ENCODE results near the gene MEG3. TPM values are rescaled to one million over a fixed set of nuclear protein-coding genes. Genes with fewer than 3 reads are reported as not detected.

The MEG3 gene
- total RNA-seq, 2 experiments from 2014 or later, result not detected

DNA sequence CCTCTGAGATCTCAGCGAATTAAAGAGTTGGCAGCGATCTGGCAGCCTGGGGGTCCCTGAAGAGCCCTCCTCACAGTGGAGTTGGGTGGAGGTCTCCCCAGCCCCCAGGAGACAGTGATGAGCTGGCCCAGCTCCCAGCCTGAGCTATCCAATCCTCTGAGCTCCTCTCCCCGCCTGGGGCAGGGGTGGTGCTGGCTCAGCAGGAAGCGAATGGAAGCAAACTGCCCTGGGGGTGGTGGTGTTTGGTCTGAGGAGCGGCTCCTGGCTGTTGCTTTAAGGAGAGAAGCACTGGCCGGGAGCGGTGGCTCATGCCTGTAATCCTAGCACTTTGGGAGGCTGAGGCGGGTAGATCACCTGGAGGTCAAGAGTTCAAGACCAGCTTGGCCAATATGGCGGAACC, 19.5 kb upstream of the MEG3 start:
- Histone ChIP-seq H2AFZ (ENCODE audit: low read length) (no peak overlapping the region), H3K9me3 (ENCODE audit: low read length) (no peaks in the 10 kb centered on the region), H3K9me2 (ENCODE audit: insufficient read depth, low read length) (no peaks in the 10 kb centered on the region), H3K4me2 (ENCODE audit: low read length) (no peak overlapping the region), H3K4me3 (ENCODE audit: low read depth, low read length, poor library complexity, severe bottlenecking) (no peak overlapping the region), H4K20me1 (ENCODE audit: insufficient read depth, low read length) (no peaks in the 10 kb centered on the region), H3K27ac (ENCODE audit: low read depth, low read length, poor library complexity, severe bottlenecking) (no peak overlapping the region), H3K4me1 (ENCODE audit: insufficient read depth, low read length, poor library complexity, severe bottlenecking) (no peaks in the 10 kb centered on the region), H3K79me2 (ENCODE audit: insufficient read depth, low read depth, low read length) (no peaks in the 10 kb centered on the region), H3K36me3 (ENCODE audit: insufficient read depth, low read length) (no peaks in the 10 kb centered on the region)
- DNase-seq (ENCODE audit: low spot score), result no peak
- CTCF ChIA-PET (ENCODE audit: unreplicated experiment), result no interaction called here
- POLR2A ChIA-PET, result no interaction called here
- TF ChIP-seq EZH2phosphoT487 (IDR thresholded peaks at IDR 0.05; ENCODE audit: borderline replicate concordance, low read depth, low read length) (no peak), CTCF (conservative IDR thresholded peaks at IDR 0.05; ENCODE audit: low read length) (no peak)
- no TSS peak for BruUV-seq (replicated peaks)
- intact Hi-C loops (cut with micrococcal nuclease; ENCODE audit: unreplicated experiment), result no loop called here

DNA sequence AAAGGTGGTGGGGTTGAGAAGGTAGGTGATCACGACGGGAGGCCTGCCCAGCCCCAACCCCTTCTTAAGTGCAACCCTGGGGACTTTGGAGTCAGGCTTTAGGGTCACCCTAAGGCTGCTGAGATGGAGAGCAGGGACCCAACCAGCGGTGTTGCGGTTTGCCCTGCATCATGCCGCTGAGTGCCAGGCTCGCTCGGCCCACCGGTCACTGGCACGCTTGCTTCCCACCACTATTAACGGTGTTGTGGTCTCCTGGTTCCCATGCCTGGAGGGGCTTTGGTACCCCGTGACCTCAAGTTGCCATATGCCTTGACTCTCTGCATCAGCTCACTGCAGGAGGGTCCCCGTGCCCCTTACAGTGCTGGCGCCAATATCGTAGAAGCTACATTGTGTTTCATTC, 18.4 kb upstream of the MEG3 start:
- Histone ChIP-seq H2AFZ (ENCODE audit: low read length) (no peak overlapping the region), H3K4me1 (ENCODE audit: insufficient read depth, low read length, poor library complexity, severe bottlenecking) (no peaks in the 10 kb centered on the region), H3K9me3 (ENCODE audit: low read length) (no peaks in the 10 kb centered on the region), H3K4me2 (ENCODE audit: low read length) (no peak overlapping the region), H4K20me1 (ENCODE audit: insufficient read depth, low read length) (no peaks in the 10 kb centered on the region), H3K9me2 (ENCODE audit: insufficient read depth, low read length) (no peaks in the 10 kb centered on the region), H3K27ac (ENCODE audit: low read depth, low read length, poor library complexity, severe bottlenecking) (no peak overlapping the region), H3K36me3 (ENCODE audit: insufficient read depth, low read length) (no peaks in the 10 kb centered on the region), H3K79me2 (ENCODE audit: insufficient read depth, low read depth, low read length) (no peaks in the 10 kb centered on the region), H3K4me3 (ENCODE audit: low read depth, low read length, poor library complexity, severe bottlenecking) (no peak overlapping the region)
- no TSS peak for BruUV-seq (replicated peaks)
- no peak for TF ChIP-seq CTCF (conservative IDR thresholded peaks at IDR 0.05; ENCODE audit: low read length)
- TF ChIP-seq EZH2phosphoT487 (IDR thresholded peaks at IDR 0.05; ENCODE audit: borderline replicate concordance, low read depth, low read length), result no peak
- no peak for DNase-seq (ENCODE audit: low spot score)
- intact Hi-C loops (cut with micrococcal nuclease; ENCODE audit: unreplicated experiment), result no loop called here
- ChIA-PET CTCF (ENCODE audit: unreplicated experiment) (interaction anchor here (0.6 kb wide), 1 partner anchor 339 kb away, joined by 3 read pairs; no protein-coding TSS in a partner anchor), POLR2A (no interaction called here)

- intact Hi-C loops (cut with micrococcal nuclease; ENCODE audit: unreplicated experiment), result no loop called here
Observed at GRCh38 chr14:100807979-100808734, 17.8 kb upstream of the MEG3 start.

More at GRCh38 chr14:100807979-100808734, 17.8 kb upstream of the MEG3 start:
- POLR2A ChIA-PET, result no interaction called here
- H3K9me3 ChIP-seq (ENCODE audit: low read length), result no peaks in the 10 kb centered on the region
- BruUV-seq (replicated peaks), result no TSS peak
- no peaks in the 10 kb centered on the region for H3K36me3 ChIP-seq (ENCODE audit: insufficient read depth, low read length)
- H3K79me2 ChIP-seq (ENCODE audit: insufficient read depth, low read depth, low read length), result no peaks in the 10 kb centered on the region
- no peak overlapping the region for H2AFZ ChIP-seq (ENCODE audit: low read length)
- H3K4me3 ChIP-seq (ENCODE audit: low read depth, low read length, poor library complexity, severe bottlenecking), result no peak overlapping the region
- no peak for TF ChIP-seq EZH2phosphoT487 (IDR thresholded peaks at IDR 0.05; ENCODE audit: borderline replicate concordance, low read depth, low read length)
- no peak for TF ChIP-seq CTCF (conservative IDR thresholded peaks at IDR 0.05; ENCODE audit: low read length)
- H3K27ac ChIP-seq (ENCODE audit: low read depth, low read length, poor library complexity, severe bottlenecking), result no peak overlapping the region
- no peaks in the 10 kb centered on the region for H3K9me2 ChIP-seq (ENCODE audit: insufficient read depth, low read length)
- CTCF ChIA-PET (ENCODE audit: unreplicated experiment), result interaction anchor here (0.6 kb wide), 1 partner anchor 340 kb away, joined by 3 read pairs; no protein-coding TSS in a partner anchor
- H3K4me2 ChIP-seq (ENCODE audit: low read length), result no peak overlapping the region
- H4K20me1 ChIP-seq (ENCODE audit: insufficient read depth, low read length), result no peaks in the 10 kb centered on the region
- H3K4me1 ChIP-seq (ENCODE audit: insufficient read depth, low read length, poor library complexity, severe bottlenecking), result no peaks in the 10 kb centered on the region
- DNase-seq (ENCODE audit: low spot score), result no peak

Data from OCI-LY7 (cell line).